Measurements from ENCODE around the gene GAD2. TPM values are rescaled to one million over a fixed set of nuclear protein-coding genes. Genes with fewer than 3 reads are reported as not detected.

The GAD2 gene
- total RNA-seq, 1 experiment from 2014 or later, result not detected

GRCh38 chr10:26211781-26212444 lies 4.7 kb upstream of the GAD2 start:
- TF ChIP-seq REST (IDR thresholded peaks at IDR 0.05; ENCODE audit: insufficient read depth in 1 of 2, low read depth in 2 of 2, low read length in 1 of 2) (no peak), TCF7L2 (IDR thresholded peaks at IDR 0.05; ENCODE audit: low read depth, low read length) (no peak), POLR2AphosphoS5 (IDR thresholded peaks at IDR 0.05; ENCODE audit: low read depth, low read length) (no peak), CTCF (IDR thresholded peaks at IDR 0.05) (no peak), SIN3A (IDR thresholded peaks at IDR 0.05; ENCODE audit: borderline replicate concordance, insufficient read depth, low read depth, low read length) (no peak)
- no peaks in the 10 kb centered on the region for H3K9me3 ChIP-seq (ENCODE audit: control insufficient read depth, insufficient read depth, low read depth, low read length)
- ChIA-PET CTCF (no interaction called here), POLR2A (no interaction called here)
- DNase-seq (ENCODE audit: low read depth, low spot score), result no peak
- H3K4me1 ChIP-seq (ENCODE audit: control insufficient read depth, insufficient read depth, low read length), result no peaks in the 10 kb centered on the region
- intact Hi-C loops (cut with micrococcal nuclease; ENCODE audit: unreplicated experiment), result no loop called here
- peaks cover 4% of the 10 kb centered on the region; the same call in 1 of the 2 replicates for H3K27me3 ChIP-seq (ENCODE audit: control insufficient read depth, insufficient read depth, low read length)
- no peak overlapping the region for H3K27ac ChIP-seq (ENCODE audit: low read length)
- H3K36me3 ChIP-seq (ENCODE audit: control insufficient read depth, insufficient read depth, low read length), result no peaks in the 10 kb centered on the region
- no peak overlapping the region for H3K4me3 ChIP-seq (ENCODE audit: low read depth in 2 of 2, low read length in 2 of 2)
- no peak for ATAC-seq
- BruUV-seq (replicated peaks), result no TSS peak
- in situ Hi-C loops (cut with HindIII; ENCODE audit: low pct_unique_long_range_greater_than_20kb, low sequenced_read_pairs), result no loop called here

GRCh38 chr10:26212511-26212910 lies 4.1 kb upstream of the GAD2 start:
- no peak overlapping the region for H3K4me3 ChIP-seq (ENCODE audit: low read depth in 2 of 2, low read length in 2 of 2)
- CTCF ChIA-PET, result no interaction called here
- no peak overlapping the region for H3K27ac ChIP-seq (ENCODE audit: low read length)
- H3K36me3 ChIP-seq (ENCODE audit: control insufficient read depth, insufficient read depth, low read length), result no peaks in the 10 kb centered on the region
- peaks cover 4% of the 10 kb centered on the region; the same call in 1 of the 2 replicates for H3K27me3 ChIP-seq (ENCODE audit: control insufficient read depth, insufficient read depth, low read length)
- ATAC-seq, result no peak
- in situ Hi-C loops (cut with HindIII; ENCODE audit: low pct_unique_long_range_greater_than_20kb, low sequenced_read_pairs), result no loop called here
- POLR2A ChIA-PET, result no interaction called here
- no peak for TF ChIP-seq POLR2AphosphoS5 (IDR thresholded peaks at IDR 0.05; ENCODE audit: low read depth, low read length)
- TF ChIP-seq TCF7L2 (IDR thresholded peaks at IDR 0.05; ENCODE audit: low read depth, low read length), result no peak
- no peak for TF ChIP-seq SIN3A (IDR thresholded peaks at IDR 0.05; ENCODE audit: borderline replicate concordance, insufficient read depth, low read depth, low read length)
- no peak for TF ChIP-seq CTCF (IDR thresholded peaks at IDR 0.05)
- no peak for TF ChIP-seq REST (IDR thresholded peaks at IDR 0.05; ENCODE audit: insufficient read depth in 1 of 2, low read depth in 2 of 2, low read length in 1 of 2)
- H3K9me3 ChIP-seq (ENCODE audit: control insufficient read depth, insufficient read depth, low read depth, low read length), result no peaks in the 10 kb centered on the region
- H3K4me1 ChIP-seq (ENCODE audit: control insufficient read depth, insufficient read depth, low read length), result no peaks in the 10 kb centered on the region
- intact Hi-C loops (cut with micrococcal nuclease; ENCODE audit: unreplicated experiment), result no loop called here
- no TSS peak for BruUV-seq (replicated peaks)
- no peak for DNase-seq (ENCODE audit: low read depth, low spot score)
